T-helper 22 cell (primary cell): ENCODE measurements around the gene RFC2.
"Not testable (repeated sequence)": the region's sequence is repeated elsewhere in the genome, so short reads cannot be mapped to it uniquely, and the experiment has no call there.

ENCODE experiments used
- DNase-seq: peaks from one replicate; pipeline ENCODE4 v3.0.0-alpha.2; 2020; ENCODE audit warnings: low read depth

Gene RFC2

GRCh38 chr7:74217455-74218342 is 36.5 kb downstream of the RFC2 start:
- DNase-seq: no peak

- DNase-seq: no peak
These were observed 37.8 kb downstream of the RFC2 start for GRCh38 chr7:74216361-74216761.

GRCh38 chr7:74215921-74216320 is 38.3 kb downstream of the RFC2 start:
- no peak for DNase-seq

GRCh38 chr7:74214816-74215630 is 39.2 kb downstream of the RFC2 start:
- no peak for DNase-seq

DNA sequence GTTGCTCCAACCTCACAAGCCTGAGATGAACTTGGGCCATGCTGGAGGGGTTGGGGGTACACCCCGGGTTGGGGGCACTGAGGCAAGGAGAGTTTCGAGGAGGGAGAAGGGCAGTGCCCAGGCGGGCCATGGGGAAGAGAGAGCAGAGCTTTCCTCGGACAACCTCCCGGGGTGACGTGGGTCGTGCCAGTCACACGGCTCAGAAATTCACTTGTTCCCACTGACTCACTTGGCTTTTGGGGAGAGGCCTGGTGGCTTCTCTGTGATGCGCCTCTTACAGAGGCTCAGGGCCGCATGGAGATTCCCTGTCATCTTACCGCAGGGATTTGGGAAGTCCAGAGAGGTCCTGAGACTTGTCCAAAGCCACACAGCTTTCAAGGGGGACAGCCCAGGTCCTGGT is 41.5 kb downstream of the RFC2 start:
- no peak for DNase-seq

DNA sequence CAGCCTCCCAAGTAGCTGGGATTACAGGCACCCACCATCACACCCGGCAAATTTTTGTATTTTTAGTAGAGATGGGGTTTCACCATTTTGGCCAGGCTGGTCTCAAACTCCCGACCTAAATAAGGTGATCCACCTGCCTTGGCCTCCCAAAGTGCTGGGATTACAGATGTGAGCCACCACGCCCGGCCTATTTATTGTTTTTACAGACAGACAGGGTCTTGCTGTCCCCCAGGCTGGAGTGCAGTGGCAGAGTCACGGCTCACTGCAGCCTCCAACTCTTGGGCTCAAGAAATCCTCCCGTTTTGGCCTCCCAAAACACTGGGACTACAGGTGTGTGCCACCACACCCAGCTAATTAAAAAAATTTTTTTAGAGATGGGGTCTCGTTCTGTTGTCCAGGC is 46.0 kb downstream of the RFC2 start:
- not testable (repeated sequence) for DNase-seq

- no peak for DNase-seq
These were observed 46.6 kb downstream of the RFC2 start for GRCh38 chr7:74207586-74207985.

- DNase-seq: peak; percentile 35
These were observed 47.5 kb downstream of the RFC2 start for GRCh38 chr7:74206589-74207120.

GRCh38 chr7:74206052-74206451 is 48.1 kb downstream of the RFC2 start:
- DNase-seq: not testable (repeated sequence)

DNA sequence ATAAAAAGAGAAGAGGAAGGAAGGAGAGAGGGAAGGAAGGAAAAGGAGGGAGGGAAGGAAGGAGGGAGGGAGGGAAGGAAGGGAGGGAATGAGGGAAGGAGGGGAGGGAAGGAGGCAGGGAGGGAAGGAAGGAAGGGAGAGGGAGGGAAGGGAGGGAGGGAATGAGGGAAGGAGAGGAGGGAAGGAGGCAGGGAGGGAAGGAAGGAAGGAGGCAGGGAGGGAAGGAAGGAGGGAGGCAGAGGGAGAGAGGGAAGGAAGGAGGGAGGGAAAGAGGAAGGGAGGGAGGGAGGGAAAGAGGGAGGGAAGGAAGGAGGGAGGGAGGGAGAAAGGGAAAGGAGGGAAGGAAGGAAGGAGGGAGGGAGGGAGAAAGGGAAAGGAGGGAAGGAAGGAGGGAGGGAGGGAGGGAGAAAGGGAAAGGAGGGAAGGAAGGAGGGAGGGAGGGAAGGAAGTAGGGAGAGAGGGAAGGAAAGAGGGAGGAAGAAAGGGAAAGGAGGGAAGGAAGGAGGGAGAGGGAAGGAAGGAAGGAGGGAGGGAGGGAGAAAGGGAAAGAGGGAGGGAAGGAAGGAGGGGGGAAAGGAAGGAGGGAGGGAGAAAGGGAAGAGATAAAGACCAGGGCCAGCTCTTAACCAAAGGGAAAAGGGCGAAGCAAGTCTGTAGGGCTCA is 50.1 kb downstream of the RFC2 start:
- no peak for DNase-seq

- DNase-seq: no peak
These were observed 51.2 kb downstream of the RFC2 start for GRCh38 chr7:74202841-74203556.

GRCh38 chr7:74199551-74200355 is 54.4 kb downstream of the RFC2 start:
- no peak for DNase-seq

- no peak for DNase-seq
These were observed 56.6 kb downstream of the RFC2 start for GRCh38 chr7:74197449-74198124.

GRCh38 chr7:74195968-74196654 is 58.1 kb downstream of the RFC2 start:
- DNase-seq: not testable (repeated sequence)

- not testable (repeated sequence) for DNase-seq
These were observed 58.9 kb downstream of the RFC2 start for GRCh38 chr7:74195139-74195860.

DNA sequence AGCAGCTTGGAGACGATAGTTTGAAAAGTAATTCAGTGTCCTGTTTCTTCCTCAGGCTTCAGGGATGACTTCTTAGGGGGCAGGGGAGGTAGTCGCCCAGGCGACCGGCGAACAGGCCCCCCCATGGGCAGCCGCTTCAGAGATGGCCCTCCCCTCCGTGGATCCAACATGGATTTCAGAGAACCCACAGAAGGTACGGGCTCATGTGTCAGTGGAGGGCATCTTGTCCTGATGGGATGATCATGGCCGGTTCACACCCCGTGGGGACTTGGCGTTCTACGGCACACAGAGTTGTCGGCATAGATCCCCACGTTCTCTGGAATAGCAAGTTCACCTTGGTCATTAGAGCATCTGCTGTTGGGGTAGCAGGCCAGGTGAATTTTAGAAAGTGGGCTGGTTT is 59.5 kb downstream of the RFC2 start:
- DNase-seq: no peak

GRCh38 chr7:74193913-74194312 is 60.3 kb downstream of the RFC2 start:
- no peak for DNase-seq

DNA sequence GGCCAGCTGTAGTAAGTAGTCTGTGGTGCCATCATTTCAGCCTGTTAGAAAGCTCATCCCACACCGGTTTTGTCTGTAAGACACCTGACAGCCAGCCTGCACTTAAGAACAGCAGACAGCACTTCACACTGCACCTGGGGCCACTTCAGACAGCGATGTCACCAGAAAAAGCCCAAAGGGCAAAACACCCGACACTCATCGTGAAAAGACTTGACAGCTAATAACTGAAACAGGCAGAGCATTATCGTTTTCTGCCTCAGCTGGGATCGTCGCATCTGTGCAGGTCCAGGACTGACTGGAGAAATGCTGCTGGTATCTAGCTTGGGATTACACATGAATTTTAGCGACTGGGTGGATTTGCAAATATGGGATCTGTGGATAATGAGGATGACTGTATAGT is 61.1 kb downstream of the RFC2 start:
- no peak for DNase-seq

GRCh38 chr7:74191231-74191630 is 63.0 kb downstream of the RFC2 start:
- no peak for DNase-seq
